Activated CD4-positive, alpha-beta T cell treated with anti-CD3 and anti-CD28 coated beads, Interleukin-2, Interleukin-4, amounts not matched to agents 100 ng/mL and 50 ng/mL, durations not matched to agents 16 hours and 8 hours (primary cell): Measurements from ENCODE around the gene SNAPC2.
"Not testable (repeated sequence)": the region's sequence is repeated elsewhere in the genome, so short reads cannot be mapped to it uniquely, and the experiment has no call there.

Source experiments
- DNase-seq: peaks from one replicate; pipeline ENCODE4 v3.0.0-alpha.2; 2020; ENCODE audit warnings: low spot score

SNAPC2 gene

GRCh38 chr19:7933828-7934725, 13.9 kb downstream of the SNAPC2 start:
- DNase-seq = no peak

- no peak for DNase-seq
These were observed 14.6 kb downstream of the SNAPC2 start for GRCh38 chr19:7934766-7935165.

GRCh38 chr19:7940841-7941240, 20.7 kb downstream of the SNAPC2 start:
- no peak for DNase-seq

- no peak for DNase-seq
These were observed 21.9 kb downstream of the SNAPC2 start for GRCh38 chr19:7941895-7942596.

GRCh38 chr19:7942981-7943443, 22.9 kb downstream of the SNAPC2 start:
- DNase-seq = no peak

GRCh38 chr19:7943444-7944176, 23.5 kb downstream of the SNAPC2 start, which contains the start of gene TIMM44:
TSS of gene TIMM44 (minus strand) at chr19:7943666. CDS start at chr19:7943651, 15 bp downstream.
- peak; percentile 100 for DNase-seq

- DNase-seq = peak; percentile 91
These were observed 24.1 kb downstream of the SNAPC2 start for GRCh38 chr19:7944177-7944761.

- DNase-seq = no peak
These were observed 27.8 kb downstream of the SNAPC2 start for GRCh38 chr19:7947939-7948338.

- DNase-seq = no peak
These were observed 32.9 kb downstream of the SNAPC2 start for GRCh38 chr19:7953060-7953459.

GRCh38 chr19:7953576-7953975, 33.4 kb downstream of the SNAPC2 start:
- DNase-seq = no peak

- DNase-seq = no peak
These were observed 35.6 kb downstream of the SNAPC2 start for GRCh38 chr19:7955696-7956095.

- no peak for DNase-seq
These were observed 39.1 kb downstream of the SNAPC2 start for GRCh38 chr19:7959211-7959610.

GRCh38 chr19:7961082-7961481, 40.9 kb downstream of the SNAPC2 start:
- not testable (repeated sequence) for DNase-seq

GRCh38 chr19:7961920-7962626, 41.9 kb downstream of the SNAPC2 start:
- DNase-seq = no peak

GRCh38 chr19:7962644-7963268, 42.6 kb downstream of the SNAPC2 start:
- no peak for DNase-seq

- no peak for DNase-seq
These were observed 43.4 kb downstream of the SNAPC2 start for GRCh38 chr19:7963566-7963965.

- DNase-seq = no peak
These were observed 45.2 kb downstream of the SNAPC2 start for GRCh38 chr19:7965259-7965841.

- no peak for DNase-seq
These were observed 46.0 kb downstream of the SNAPC2 start for GRCh38 chr19:7965921-7966665.

- DNase-seq = no peak
These were observed 48.1 kb downstream of the SNAPC2 start for GRCh38 chr19:7968008-7968795.
